Smooth muscle cell of the coronary artery (primary cell): ENCODE measurements around the gene DNAL1. TPM values are rescaled to one million over a fixed set of nuclear protein-coding genes. Genes with fewer than 3 reads are reported as not detected.

ENCODE experiments used
- total RNA-seq: library from RNA; depleted of rRNA; stranded (reverse); fragments of >200 nt; gene quantifications from 2 replicates; pipeline ENCODE4 v1.2.3, GENCODE V29; 2014; ENCODE audit warnings: low replicate concordance

DNAL1 gene, protein sequence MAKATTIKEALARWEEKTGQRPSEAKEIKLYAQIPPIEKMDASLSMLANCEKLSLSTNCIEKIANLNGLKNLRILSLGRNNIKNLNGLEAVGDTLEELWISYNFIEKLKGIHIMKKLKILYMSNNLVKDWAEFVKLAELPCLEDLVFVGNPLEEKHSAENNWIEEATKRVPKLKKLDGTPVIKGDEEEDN
- 3.9 and 8.7 TPM in 2 replicates for total RNA-seq

DNA sequence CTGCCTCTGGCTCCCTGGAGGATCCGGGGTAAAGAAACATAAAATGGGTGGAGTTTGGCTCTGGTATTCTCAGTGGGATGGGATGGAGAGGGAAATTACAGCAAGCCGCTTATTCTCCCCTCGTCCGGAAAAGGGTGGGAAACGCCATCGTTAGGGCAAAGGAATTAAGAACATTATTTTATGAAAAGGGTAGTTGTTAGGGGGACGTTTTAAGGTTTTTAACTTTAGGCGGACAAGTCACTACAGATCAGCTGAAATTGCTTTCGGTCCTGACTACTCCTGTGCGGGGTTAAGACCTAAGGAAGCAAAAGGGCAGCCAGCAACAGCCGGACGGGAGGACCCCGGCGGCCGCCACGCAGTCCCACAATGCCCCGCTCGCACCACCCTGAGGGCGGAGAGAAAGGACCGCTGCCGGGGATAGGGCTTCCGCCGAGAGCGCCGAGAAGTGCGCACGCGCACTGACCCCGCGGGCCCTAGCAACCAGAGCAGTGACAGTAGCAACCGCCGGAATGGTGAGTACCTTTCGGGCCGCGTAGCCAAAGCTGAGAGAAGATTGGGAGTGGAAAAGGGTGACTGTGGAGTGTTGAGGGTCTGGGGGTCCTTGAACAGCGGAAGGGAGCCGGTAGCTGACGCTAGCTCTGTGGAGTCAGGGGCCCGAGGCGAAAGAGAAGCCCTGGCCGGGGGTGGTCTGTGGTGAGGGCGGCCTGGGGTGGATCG is at the start of gene DNAL1:
TSS of gene DNAL1 (plus strand) at position 456 of the 717 bp plus-strand sequence. CDS start at position 510, 54 bp downstream.

GRCh38 chr14:73612339-73613045 is 32.3 kb upstream of the DNAL1 start, which contains the start of gene ACOT6:
TSS of gene ACOT6 (plus strand) at chr14:73612517. CDS start at chr14:73612572, 55 bp downstream.

GRCh38 chr14:73713803-73714655 is 69.2 kb downstream of the DNAL1 start, which contains the start of gene PNMA1:
TSS of gene PNMA1 (minus strand) at chr14:73714384. CDS start at chr14:73713639, 745 bp downstream.

Other genes with a start within 250 kb of the DNAL1 start
- gene NUMB, start 186.4 kb upstream of the DNAL1 start, total RNA-seq, result 19.1 and 35.3 TPM in 2 replicates
- 7.5 and 15.8 TPM in 2 replicates for gene RIOX1, start 154.1 kb upstream of the DNAL1 start, total RNA-seq
- gene ACOT1, start 107.8 kb upstream of the DNAL1 start, total RNA-seq, result 3.0 and 3.6 TPM in 2 replicates
- gene HEATR4, start 86.0 kb upstream of the DNAL1 start, total RNA-seq, result 0.12 TPM in 1 of 2 replicates, not detected in the other
- 15.2 and 32.5 TPM in 2 replicates for gene ACOT2, start 75.8 kb upstream of the DNAL1 start, total RNA-seq
- 0.12 and 0.68 TPM in 2 replicates for gene ACOT4, start 53.1 kb upstream of the DNAL1 start, total RNA-seq
- gene ACOT6, start 32.5 kb upstream of the DNAL1 start, total RNA-seq, result not detected in 2 replicates
- gene PNMA1, start 69.4 kb downstream of the DNAL1 start, total RNA-seq, result 6.6 and 14.1 TPM in 2 replicates
- gene PTGR2, start 206.8 kb downstream of the DNAL1 start, total RNA-seq, result 3.4 and 4.6 TPM in 2 replicates
- 44.7 and 53.7 TPM in 2 replicates for gene ZNF410, start 241.9 kb downstream of the DNAL1 start, total RNA-seq